Left kidney (tissue), 2 donors: Measurements from ENCODE around the gene CYP27A1. TPM values are rescaled to one million over a fixed set of nuclear protein-coding genes. Genes with fewer than 3 reads are reported as not detected.

ENCODE experiments used
- DNase-seq: peaks from one replicate; pipeline ENCODE4 v3.0.0-alpha.2; 2013
- polyA plus RNA-seq: library from polyadenylated mRNA; unstranded; fragments of 120-200 nt; gene quantifications from one replicate; pipeline ENCODE4 v1.2.1, GENCODE V29; 2013; ENCODE audit not compliant: insufficient read length

Gene CYP27A1
- polyA plus RNA-seq, 1 donor = 49.7 TPM

GRCh38 chr2:218857371-218858137 is 75.6 kb downstream of the CYP27A1 start:
- no peak for DNase-seq

DNA sequence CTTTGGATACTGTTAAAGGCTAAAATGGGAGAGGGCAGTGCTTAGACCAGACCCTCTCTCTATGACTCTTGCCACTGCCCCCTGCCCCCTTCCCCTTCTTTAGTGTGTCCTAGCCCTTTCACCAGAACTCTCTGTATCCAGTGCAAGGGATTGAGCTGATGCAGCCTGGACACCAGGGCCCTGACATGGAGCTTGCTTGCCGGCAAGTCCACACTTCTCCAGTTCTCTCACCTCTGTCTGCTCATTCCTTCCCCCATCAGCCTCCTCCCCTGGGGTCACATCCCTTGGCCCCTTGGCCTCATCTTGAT is 76.1 kb downstream of the CYP27A1 start:
- DNase-seq = no peak

- DNase-seq = no peak
These were observed 77.0 kb downstream of the CYP27A1 start for GRCh38 chr2:218858671-218859555.

DNA sequence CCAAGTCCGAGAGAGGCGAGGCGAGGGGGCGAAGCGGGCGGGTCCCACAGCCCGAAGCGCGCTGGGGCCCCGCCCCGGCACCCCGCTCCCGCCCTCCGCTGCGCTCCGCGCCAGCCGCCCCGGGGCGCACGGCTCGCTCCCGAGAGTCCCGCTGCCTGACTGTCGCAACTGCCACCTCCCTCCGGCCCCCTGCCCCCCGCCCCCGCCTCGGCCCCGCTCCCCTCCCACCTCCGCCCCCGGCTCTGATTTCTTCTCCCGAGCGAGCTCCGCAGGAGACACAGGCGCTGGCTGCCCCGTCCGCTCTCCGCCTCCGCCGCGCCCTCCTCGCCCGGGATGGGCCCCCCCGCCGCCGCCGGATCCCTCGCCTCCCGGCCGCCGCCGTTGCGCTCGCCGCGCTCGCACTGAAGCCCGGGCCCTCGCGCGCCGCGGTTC is 77.6 kb downstream of the CYP27A1 start, which contains the start of gene WNT6:
Gene WNT6 (plus strand): TSS at position 250 of the 432 bp plus-strand sequence. CDS start 233 bp downstream, outside the sequence.
- DNase-seq = no peak

GRCh38 chr2:218859988-218860831 is 78.3 kb downstream of the CYP27A1 start:
- no peak for DNase-seq

- peak; percentile 84 for DNase-seq
These were observed 79.0 kb downstream of the CYP27A1 start for GRCh38 chr2:218860950-218861381.

- DNase-seq = no peak
These were observed 79.8 kb downstream of the CYP27A1 start for GRCh38 chr2:218861645-218862318.

GRCh38 chr2:218863021-218863520 is 81.1 kb downstream of the CYP27A1 start:
- no peak for DNase-seq

Other genes starting within 250 kb of the CYP27A1 start
- gene USP37, start 213.8 kb upstream of the CYP27A1 start, polyA plus RNA-seq = 17.6 TPM
- 77.2 TPM for gene CNOT9, start 213.3 kb upstream of the CYP27A1 start, polyA plus RNA-seq
- gene PLCD4, start 174.2 kb upstream of the CYP27A1 start, polyA plus RNA-seq = 11.9 TPM
- gene ZNF142, start 122.5 kb upstream of the CYP27A1 start, polyA plus RNA-seq = 20.3 TPM
- 58.6 TPM for gene BCS1L, start 122.5 kb upstream of the CYP27A1 start, polyA plus RNA-seq
- 50.9 TPM for gene RNF25, start 110.1 kb upstream of the CYP27A1 start, polyA plus RNA-seq
- 115 TPM for gene STK36, start 110.1 kb upstream of the CYP27A1 start, polyA plus RNA-seq
- gene TTLL4, start 71.3 kb upstream of the CYP27A1 start, polyA plus RNA-seq = 47.2 TPM
- 0.15 TPM for gene PRKAG3, start 49.7 kb downstream of the CYP27A1 start, polyA plus RNA-seq
- gene WNT6, start 77.7 kb downstream of the CYP27A1 start, polyA plus RNA-seq = 0.12 TPM
- 0.45 TPM for gene WNT10A, start 98.7 kb downstream of the CYP27A1 start, polyA plus RNA-seq
- not detected for gene CDK5R2, start 177.5 kb downstream of the CYP27A1 start, polyA plus RNA-seq
- gene FEV, start 203.0 kb downstream of the CYP27A1 start, polyA plus RNA-seq = not detected
- gene CRYBA2, start 211.3 kb downstream of the CYP27A1 start, polyA plus RNA-seq = not detected